ENCODE data around the gene KCNMB2. TPM values are rescaled to one million over a fixed set of nuclear protein-coding genes. Genes with fewer than 3 reads are reported as not detected.
"Not testable (repeated sequence)": the region's sequence is repeated elsewhere in the genome, so short reads cannot be mapped to it uniquely, and the experiment has no call there.

The KCNMB2 gene
- total RNA-seq, 2 donors from 2014 or later: 0.68 TPM; not detected in 1

DNA sequence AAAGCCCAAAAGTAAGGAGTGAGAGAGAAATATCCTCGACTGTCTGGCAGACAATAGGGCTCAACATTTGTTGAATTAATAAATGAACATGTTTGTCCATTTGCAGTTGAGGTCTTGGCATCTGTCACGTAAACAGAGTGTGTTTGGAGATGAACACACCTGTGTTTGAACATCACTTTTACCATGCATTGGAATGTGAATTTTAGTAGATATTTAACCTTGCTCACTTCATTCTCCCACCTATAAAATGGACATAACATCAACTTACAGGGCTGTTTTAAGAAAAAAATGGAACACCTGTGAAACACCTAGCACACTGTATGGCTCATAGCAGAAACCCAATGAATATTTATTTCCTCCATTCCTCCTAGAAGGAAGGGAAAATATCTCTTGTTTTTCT lies 204.8 kb downstream of the KCNMB2 start:
- Histone ChIP-seq H3K4me1 (replicated peaks) (no peaks in the 10 kb centered on the region), H3K9me3 (no peaks in the 10 kb centered on the region), H3K4me3 (no peak overlapping the region), H3K27ac (no peak overlapping the region), H3K27me3 (replicated peaks; ENCODE audit: insufficient read depth) (no peaks in the 10 kb centered on the region), H3K36me3 (no peaks in the 10 kb centered on the region)
- no peak for DNase-seq (ENCODE audit: low spot score)
- 61% methylated on average over 2 of the region's 2 CpGs for WGBS
- TF ChIP-seq POLR2AphosphoS5 (IDR thresholded peaks at IDR 0.05) (no peak), POLR2A (IDR thresholded peaks at IDR 0.05) (no peak)
- TF ChIP-seq, protein P1, sequence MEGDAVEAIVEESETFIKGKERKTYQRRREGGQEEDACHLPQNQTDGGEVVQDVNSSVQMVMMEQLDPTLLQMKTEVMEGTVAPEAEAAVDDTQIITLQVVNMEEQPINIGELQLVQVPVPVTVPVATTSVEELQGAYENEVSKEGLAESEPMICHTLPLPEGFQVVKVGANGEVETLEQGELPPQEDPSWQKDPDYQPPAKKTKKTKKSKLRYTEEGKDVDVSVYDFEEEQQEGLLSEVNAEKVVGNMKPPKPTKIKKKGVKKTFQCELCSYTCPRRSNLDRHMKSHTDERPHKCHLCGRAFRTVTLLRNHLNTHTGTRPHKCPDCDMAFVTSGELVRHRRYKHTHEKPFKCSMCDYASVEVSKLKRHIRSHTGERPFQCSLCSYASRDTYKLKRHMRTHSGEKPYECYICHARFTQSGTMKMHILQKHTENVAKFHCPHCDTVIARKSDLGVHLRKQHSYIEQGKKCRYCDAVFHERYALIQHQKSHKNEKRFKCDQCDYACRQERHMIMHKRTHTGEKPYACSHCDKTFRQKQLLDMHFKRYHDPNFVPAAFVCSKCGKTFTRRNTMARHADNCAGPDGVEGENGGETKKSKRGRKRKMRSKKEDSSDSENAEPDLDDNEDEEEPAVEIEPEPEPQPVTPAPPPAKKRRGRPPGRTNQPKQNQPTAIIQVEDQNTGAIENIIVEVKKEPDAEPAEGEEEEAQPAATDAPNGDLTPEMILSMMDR (IDR thresholded peaks at IDR 0.05): no peak
- intact Hi-C loops (cut with DNase I): no loop called here

DNA sequence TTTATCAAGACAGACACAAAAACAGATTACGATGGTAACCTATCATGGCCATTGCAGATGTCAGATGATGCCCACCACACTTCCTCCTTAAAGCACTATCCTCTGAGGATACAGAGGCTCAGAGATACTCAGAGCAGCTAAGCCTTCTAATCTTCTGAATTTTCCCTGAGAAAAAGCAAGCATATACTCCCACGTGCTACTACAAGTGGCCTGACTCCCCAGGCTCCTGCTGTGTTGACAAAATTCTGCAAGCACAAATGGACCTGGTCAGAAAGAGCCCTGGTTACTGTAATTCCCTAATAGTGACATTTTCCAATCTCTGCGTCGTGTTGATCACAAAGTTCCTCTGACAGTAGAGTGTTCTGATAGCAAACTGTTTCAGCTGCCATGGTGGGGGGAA lies 207.1 kb downstream of the KCNMB2 start:
- no peaks in the 10 kb centered on the region for H3K27me3 ChIP-seq (replicated peaks; ENCODE audit: insufficient read depth)
- H3K4me3 ChIP-seq: no peak overlapping the region
- intact Hi-C loops (cut with DNase I): no loop called here

DNA sequence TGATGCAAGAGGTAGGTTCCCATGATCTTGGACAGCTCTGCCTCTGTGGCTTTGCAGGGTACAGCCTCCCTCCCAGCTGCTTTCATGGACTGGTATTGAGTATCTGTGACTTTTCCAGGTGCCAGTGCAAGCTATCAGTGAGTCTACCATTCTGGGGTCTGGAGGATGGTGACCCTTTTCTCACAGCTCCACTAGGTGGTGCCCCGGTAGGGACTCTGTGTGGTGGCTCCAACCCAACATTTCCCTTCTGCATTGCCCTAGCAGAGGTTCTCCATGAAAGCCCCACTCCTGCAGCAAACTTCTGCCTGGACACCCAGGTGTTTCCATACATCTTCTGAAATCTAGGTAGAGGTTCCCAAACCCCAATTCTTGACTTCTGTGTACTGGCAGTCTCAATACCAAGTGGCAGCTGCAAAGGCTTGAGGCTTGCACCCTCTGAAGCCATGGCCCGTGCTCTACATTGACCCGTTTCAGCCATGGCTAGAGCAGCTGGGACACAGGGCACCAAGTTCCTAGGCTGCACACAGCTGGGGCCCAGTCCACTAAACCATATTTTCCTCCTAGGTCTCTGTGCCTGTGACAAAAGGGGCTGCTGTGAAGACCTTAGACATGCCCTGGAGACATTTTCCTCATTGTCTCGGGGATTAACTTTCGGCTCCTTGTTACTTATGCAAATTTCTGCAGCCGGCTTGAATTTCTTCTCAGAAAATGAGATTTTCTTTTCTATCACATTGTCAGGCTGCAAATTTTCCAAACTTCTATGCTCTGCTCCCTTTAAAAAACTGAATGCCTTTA lies 209.8 kb downstream of the KCNMB2 start:
- DNase-seq (ENCODE audit: low spot score); H3K9me3 ChIP-seq; H3K27me3 ChIP-seq (replicated peaks; ENCODE audit: insufficient read depth); intact Hi-C loops (cut with DNase I); H3K36me3 ChIP-seq; H3K4me3 ChIP-seq; H3K27ac ChIP-seq; H3K4me1 ChIP-seq (replicated peaks): not testable (repeated sequence)
- 98% methylated on average over 6 of the region's 6 CpGs for WGBS

More for the DNA sequence above, 207.1 kb downstream of the KCNMB2 start:
- Histone ChIP-seq H3K9me3 (no peaks in the 10 kb centered on the region), H3K36me3 (no peaks in the 10 kb centered on the region), H3K4me1 (replicated peaks) (no peaks in the 10 kb centered on the region), H3K27ac (no peak overlapping the region)
- no peak for TF ChIP-seq POLR2A (IDR thresholded peaks at IDR 0.05)
- TF ChIP-seq POLR2AphosphoS5 (IDR thresholded peaks at IDR 0.05): no peak
- TF ChIP-seq, protein P1 (IDR thresholded peaks at IDR 0.05): no peak
- WGBS: 94% methylated on average over 4 of the region's 4 CpGs
- no peak for DNase-seq (ENCODE audit: low spot score)

DNA sequence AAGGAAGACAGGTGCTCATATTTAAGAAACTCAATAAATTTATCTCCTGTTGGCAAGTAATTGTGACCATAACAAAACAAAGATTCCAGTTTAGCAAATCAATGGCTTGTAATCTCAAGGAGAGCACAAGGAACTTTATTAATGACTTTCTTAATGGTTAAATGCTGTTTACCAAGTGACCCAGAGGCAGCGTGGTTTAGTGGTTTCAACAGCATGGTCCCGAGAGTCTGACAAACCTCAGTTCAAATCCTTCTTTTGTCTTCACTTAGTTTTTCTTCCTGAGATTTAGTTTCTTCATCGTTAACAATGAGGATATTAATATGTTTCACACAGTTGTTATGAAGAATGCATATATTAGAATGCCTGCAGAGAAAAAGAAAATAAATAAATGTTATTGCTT lies 212.6 kb downstream of the KCNMB2 start:
- Histone ChIP-seq H3K27me3 (replicated peaks; ENCODE audit: insufficient read depth) (no peaks in the 10 kb centered on the region), H3K9me3 (no peaks in the 10 kb centered on the region), H3K27ac (no peak overlapping the region), H3K4me3 (no peak overlapping the region), H3K36me3 (no peaks in the 10 kb centered on the region), H3K4me1 (replicated peaks) (no peaks in the 10 kb centered on the region)
- intact Hi-C loops (cut with DNase I): no loop called here
- no peak for TF ChIP-seq POLR2AphosphoS5 (IDR thresholded peaks at IDR 0.05)
- WGBS: 68% methylated on average over 3 of the region's 3 CpGs
- DNase-seq (ENCODE audit: low spot score): no peak

DNA sequence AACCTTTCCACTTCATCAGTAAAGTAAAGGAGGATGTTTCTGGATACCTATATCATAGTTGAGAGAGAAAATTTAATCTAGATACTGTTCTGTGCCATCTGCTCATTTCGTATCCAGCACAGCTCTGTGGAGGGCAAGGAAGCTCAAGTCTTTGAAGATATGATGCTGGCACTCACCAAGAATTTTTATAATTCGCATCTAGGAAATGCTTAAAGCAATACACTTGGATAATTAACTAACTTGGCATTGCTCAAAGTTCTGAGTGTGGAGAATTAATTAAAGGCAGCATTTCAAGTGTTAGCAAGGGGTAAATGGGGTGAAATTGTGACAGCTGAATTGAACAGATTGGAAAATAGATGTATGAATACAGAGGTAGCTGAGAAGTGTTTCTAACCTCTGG lies 213.2 kb downstream of the KCNMB2 start:
- intact Hi-C loops (cut with DNase I): no loop called here

More for the DNA sequence above, 213.2 kb downstream of the KCNMB2 start:
- Histone ChIP-seq H3K9me3 (no peaks in the 10 kb centered on the region), H3K4me3 (no peak overlapping the region), H3K27ac (no peak overlapping the region), H3K4me1 (replicated peaks) (no peaks in the 10 kb centered on the region), H3K36me3 (no peaks in the 10 kb centered on the region), H3K27me3 (replicated peaks; ENCODE audit: insufficient read depth) (no peaks in the 10 kb centered on the region)
- no peak for DNase-seq (ENCODE audit: low spot score)
- 76% methylated on average over 2 of the region's 2 CpGs for WGBS
- TF ChIP-seq, protein P1 (IDR thresholded peaks at IDR 0.05): no peak
- TF ChIP-seq POLR2AphosphoS5 (IDR thresholded peaks at IDR 0.05): no peak
